Astrocyte of the spinal cord (primary cell): ENCODE results near the gene BIN2.
A peak's percentile ranks its signal among the peaks of the same experiment; 100 is the strongest.

ENCODE experiments used
- DNase-seq: peaks from one replicate; pipeline ENCODE4 v3.0.0; 2011; ENCODE audit warnings: low read depth, low spot score
- H3K4me3 ChIP-seq: 2 replicates; pipeline ENCODE4 v1.5.1; 2011; ENCODE audit warnings: low read depth, mild to moderate bottlenecking, low read length, moderate library complexity
- CTCF ChIP-seq: IDR thresholded peaks from 2 replicates; pipeline ENCODE4 v1.5.1; 2012; ENCODE audit warnings: low read depth, mild to moderate bottlenecking, low read length, inconsistent platforms
- in situ Hi-C: cut with HindIII; loops from 2 replicates; pipeline ENCODE4 v1.10.0; 2017; ENCODE audit warnings: low sequenced_read_pairs

The BIN2 gene

GRCh38 chr12:51323966-51324895 lies at the start of gene BIN2:
Gene BIN2 (minus strand): TSS chr12:51324174. CDS start chr12:51324102, 72 bp downstream.
- no peak for DNase-seq
- H3K4me3 ChIP-seq, result no peak within 1 kb of the TSS
- in situ Hi-C loops, result no loop called here
- no peak for TF ChIP-seq CTCF

- in situ Hi-C loops, result no loop called here
- no peak overlapping the region for H3K4me3 ChIP-seq
- DNase-seq, result no peak
Observed at GRCh38 chr12:51373187-51373586, 49.2 kb upstream of the BIN2 start.

GRCh38 chr12:51372021-51372420 lies 48.0 kb upstream of the BIN2 start:
- no peak overlapping the region for H3K4me3 ChIP-seq
- TF ChIP-seq CTCF, result no peak
- DNase-seq, result no peak
- in situ Hi-C loops, result no loop called here

More at GRCh38 chr12:51373187-51373586, 49.2 kb upstream of the BIN2 start:
- TF ChIP-seq CTCF, result no peak

DNA sequence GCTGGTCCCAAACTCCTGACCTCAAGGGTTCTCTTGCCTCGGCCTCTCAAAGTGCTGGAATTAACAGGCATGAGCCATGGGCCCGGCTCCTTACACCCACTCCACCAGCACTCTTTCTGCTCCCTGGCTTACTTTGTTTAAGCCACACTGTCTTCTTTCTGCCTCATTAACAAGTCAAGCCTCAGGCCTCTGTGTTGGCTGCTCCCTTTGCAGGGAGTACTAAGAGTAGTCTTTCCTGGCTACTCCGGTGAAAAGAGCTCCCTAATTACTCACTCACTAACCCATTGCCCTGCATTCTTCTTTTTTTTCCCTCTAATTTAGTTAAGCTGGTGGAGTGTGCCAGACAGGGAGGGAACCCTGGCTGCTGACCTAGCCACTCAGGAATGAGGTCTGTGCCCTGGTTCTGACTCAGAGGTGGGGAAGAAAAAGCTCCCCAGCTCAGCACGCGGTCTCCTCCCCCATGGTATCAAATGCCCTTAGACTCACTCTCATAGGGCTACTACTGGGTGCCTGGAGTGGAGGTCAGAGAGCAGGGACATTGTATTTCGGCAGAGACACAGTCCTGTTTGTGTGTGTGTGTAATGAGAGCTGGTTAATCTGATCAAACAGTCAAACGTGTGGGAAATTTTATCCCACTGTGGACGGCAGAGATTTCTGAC lies 47.5 kb upstream of the BIN2 start:
- in situ Hi-C loops, result no loop called here
- no peak for TF ChIP-seq CTCF
- peak; percentile 97 for DNase-seq
- no peak overlapping the region for H3K4me3 ChIP-seq

DNA sequence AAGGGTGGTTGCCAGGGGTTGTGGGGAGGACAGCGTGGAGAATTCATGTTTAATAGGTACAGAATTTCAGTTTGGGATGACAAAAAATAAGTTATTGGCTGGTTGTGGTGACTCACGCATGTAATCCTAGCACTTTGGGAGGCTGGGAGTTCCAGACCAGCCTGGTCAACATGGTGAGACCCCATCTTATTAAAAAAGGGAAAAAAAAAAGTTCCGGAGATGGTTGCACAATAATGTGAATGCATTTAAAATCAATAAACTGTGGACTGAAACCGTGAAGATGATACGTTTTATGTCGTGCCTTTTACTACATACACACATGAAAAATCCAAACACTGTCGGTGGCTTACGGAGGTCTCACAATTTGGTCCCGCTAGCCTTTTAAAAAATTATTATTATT lies 46.7 kb upstream of the BIN2 start:
- TF ChIP-seq CTCF, result no peak
- DNase-seq, result no peak
- no peak overlapping the region for H3K4me3 ChIP-seq
- in situ Hi-C loops, result no loop called here

GRCh38 chr12:51369581-51369980 lies 45.6 kb upstream of the BIN2 start:
- no peak overlapping the region for H3K4me3 ChIP-seq
- no peak for DNase-seq
- TF ChIP-seq CTCF, result no peak
- in situ Hi-C loops, result no loop called here
